ENCODE measurements around the gene ATAT1.

DNA sequence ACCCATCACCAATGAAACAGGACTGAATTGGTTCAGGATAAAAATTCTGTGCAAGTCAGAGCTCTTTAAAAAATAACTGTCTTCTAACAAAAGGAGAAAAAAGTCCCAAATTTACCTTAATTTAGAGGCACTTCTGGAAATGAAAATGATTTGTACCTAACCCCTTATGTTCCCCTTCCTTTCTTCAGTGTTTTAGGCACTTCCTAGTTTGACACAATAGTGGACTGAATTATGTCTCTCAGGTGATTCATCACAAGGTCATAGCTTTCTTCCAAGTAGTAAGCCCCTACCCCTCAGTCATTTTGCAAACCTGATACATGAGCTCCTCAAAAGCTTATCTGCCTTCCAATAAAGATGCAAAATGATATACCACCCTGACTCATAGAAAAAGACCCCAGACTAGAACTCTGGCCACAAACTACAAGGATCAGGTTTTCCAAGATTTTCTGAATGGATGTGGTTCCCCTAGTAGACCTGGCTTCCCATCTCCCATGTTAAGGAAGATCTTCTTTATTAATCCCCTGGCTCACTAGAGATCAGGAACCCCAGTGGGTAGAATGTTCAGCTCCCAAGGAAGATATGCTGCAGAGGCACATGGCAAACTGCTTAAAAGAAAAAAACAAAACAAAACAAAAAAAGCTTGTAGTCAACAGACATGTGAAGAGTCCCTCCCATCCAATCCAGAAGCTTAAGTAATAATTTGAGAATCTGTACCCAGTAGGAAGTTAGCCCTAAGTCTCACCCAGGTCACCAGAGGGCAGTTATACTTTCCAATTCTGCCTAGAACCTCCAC, 13.2 kb upstream of the ATAT1 start:
- TF ChIP-seq, protein P1, sequence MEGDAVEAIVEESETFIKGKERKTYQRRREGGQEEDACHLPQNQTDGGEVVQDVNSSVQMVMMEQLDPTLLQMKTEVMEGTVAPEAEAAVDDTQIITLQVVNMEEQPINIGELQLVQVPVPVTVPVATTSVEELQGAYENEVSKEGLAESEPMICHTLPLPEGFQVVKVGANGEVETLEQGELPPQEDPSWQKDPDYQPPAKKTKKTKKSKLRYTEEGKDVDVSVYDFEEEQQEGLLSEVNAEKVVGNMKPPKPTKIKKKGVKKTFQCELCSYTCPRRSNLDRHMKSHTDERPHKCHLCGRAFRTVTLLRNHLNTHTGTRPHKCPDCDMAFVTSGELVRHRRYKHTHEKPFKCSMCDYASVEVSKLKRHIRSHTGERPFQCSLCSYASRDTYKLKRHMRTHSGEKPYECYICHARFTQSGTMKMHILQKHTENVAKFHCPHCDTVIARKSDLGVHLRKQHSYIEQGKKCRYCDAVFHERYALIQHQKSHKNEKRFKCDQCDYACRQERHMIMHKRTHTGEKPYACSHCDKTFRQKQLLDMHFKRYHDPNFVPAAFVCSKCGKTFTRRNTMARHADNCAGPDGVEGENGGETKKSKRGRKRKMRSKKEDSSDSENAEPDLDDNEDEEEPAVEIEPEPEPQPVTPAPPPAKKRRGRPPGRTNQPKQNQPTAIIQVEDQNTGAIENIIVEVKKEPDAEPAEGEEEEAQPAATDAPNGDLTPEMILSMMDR (IDR thresholded peaks at IDR 0.05; ENCODE audit: poor library complexity, severe bottlenecking): no peak
- TF ChIP-seq RAD21 (conservative IDR thresholded peaks at IDR 0.05): no peak
- no peak for TF ChIP-seq EP300 (conservative IDR thresholded peaks at IDR 0.05; ENCODE audit: poor library complexity, severe bottlenecking)
- TF ChIP-seq POLR2AphosphoS5 (IDR thresholded peaks at IDR 0.05): no peak
- TF ChIP-seq EZH2 (IDR thresholded peaks at IDR 0.05; ENCODE audit: borderline replicate concordance, insufficient read depth, low read length, poor library complexity, severe bottlenecking): no peak
- TF ChIP-seq MXI1 (conservative IDR thresholded peaks at IDR 0.05; ENCODE audit: poor library complexity, severe bottlenecking): no peak
- TF ChIP-seq SMC3 (conservative IDR thresholded peaks at IDR 0.05; ENCODE audit: poor library complexity): no peak

Data from neural cell (in vitro differentiated cells).